Keratinocyte (primary cell): ENCODE measurements around the gene PMF1. TPM values are rescaled to one million over a fixed set of nuclear protein-coding genes. Genes with fewer than 3 reads are reported as not detected.

Source experiments
- DNase-seq: peaks from one replicate; pipeline ENCODE4 v3.0.0-alpha.2; 2011; ENCODE audit warnings: low read depth, missing footprints, low spot score
- FAIRE-seq: peaks from 2 replicates; lab custom pipeline; 2011; peaks lifted over from hg19 to GRCh38; lab: Jason Lieb, UNC
- H2AFZ ChIP-seq: 2 replicates; pipeline ENCODE4 v1.6.0; 2012; ENCODE audit warnings: low read length, control low read depth, inconsistent platforms; ENCODE audit not compliant: control insufficient read depth
- H3K27ac ChIP-seq: 2 replicates; pipeline ENCODE4 v1.5.1; 2011; ENCODE audit warnings: low read length; ENCODE audit not compliant: control insufficient read depth, insufficient read depth
- H3K27me3 ChIP-seq: 3 replicates; pipeline ENCODE4 v1.6.0; 2011; ENCODE audit warnings: low read length; ENCODE audit not compliant: control insufficient read depth, insufficient read depth; ENCODE audit errors: extremely low read depth
- H3K36me3 ChIP-seq, 2 experiments: 2 replicates in 1 of 2; 3 replicates in 1 of 2; pipeline ENCODE4 v1.5.1; 2011; ENCODE audit warnings: low read length in 2 of 2, mild to moderate bottlenecking in 1 of 2; ENCODE audit not compliant: control insufficient read depth in 2 of 2, insufficient read depth in 2 of 2; ENCODE audit errors: extremely low read depth in 1 of 2
- H3K4me1 ChIP-seq: 3 replicates; pipeline ENCODE4 v1.5.1; 2011; ENCODE audit warnings: low read length; ENCODE audit not compliant: control insufficient read depth, insufficient read depth; ENCODE audit errors: extremely low read depth
- H3K4me2 ChIP-seq: 3 replicates; pipeline ENCODE4 v1.6.0; 2011; ENCODE audit warnings: low read depth, low read length; ENCODE audit not compliant: control insufficient read depth, insufficient read depth; ENCODE audit errors: extremely low read depth
- H3K4me3 ChIP-seq, 3 experiments: fragments of 200-600 bp in 1 of 3; sonication (generic) in 1 of 3; 2 replicates in 2 of 3; 3 replicates in 1 of 3; pipeline ENCODE4 v1.5.1; 2011 to 2016; ENCODE audit warnings: low read length in 3 of 3, mild to moderate bottlenecking in 3 of 3, control low read depth in 2 of 3, inconsistent platforms in 1 of 3, low read depth in 1 of 3, mixed read lengths in 1 of 3, mixed run types in 1 of 3, moderate library complexity in 1 of 3; ENCODE audit not compliant: control insufficient read depth in 2 of 3, insufficient read depth in 2 of 3; ENCODE audit errors: extremely low read depth in 1 of 3
- H3K79me2 ChIP-seq: 2 replicates; pipeline ENCODE4 v1.6.0; 2012; ENCODE audit warnings: low read length; ENCODE audit not compliant: control insufficient read depth, insufficient read depth
- H3K9ac ChIP-seq: 3 replicates; pipeline ENCODE4 v1.6.0; 2011; ENCODE audit warnings: low read length; ENCODE audit not compliant: control insufficient read depth, insufficient read depth; ENCODE audit errors: extremely low read depth
- H3K9me1 ChIP-seq: 3 replicates; pipeline ENCODE4 v1.6.0; 2011; ENCODE audit warnings: low read length; ENCODE audit not compliant: control insufficient read depth, insufficient read depth; ENCODE audit errors: extremely low read depth
- H3K9me3 ChIP-seq: 2 replicates; pipeline ENCODE4 v1.5.1; 2012; ENCODE audit warnings: low read depth, low read length; ENCODE audit not compliant: control insufficient read depth
- H4K20me1 ChIP-seq: 3 replicates; pipeline ENCODE4 v1.6.0; 2011; ENCODE audit warnings: low read length; ENCODE audit not compliant: control insufficient read depth, insufficient read depth; ENCODE audit errors: extremely low read depth
- CTCF ChIP-seq, 3 experiments: IDR thresholded peaks in 1 of 3; conservative IDR thresholded peaks in 1 of 3; optimal IDR thresholded peaks in 1 of 3; 2 replicates in 2 of 3; 3 replicates in 1 of 3; pipeline versions ENCODE3 to v1.5.1; 2011; ENCODE audit warnings: low read length in 3 of 3, mild to moderate bottlenecking in 3 of 3, moderate library complexity in 2 of 3, control low read depth in 1 of 3, inconsistent platforms in 1 of 3; ENCODE audit not compliant: insufficient read depth in 2 of 3; ENCODE audit errors: extremely low read depth in 1 of 3
- EZH2 ChIP-seq: IDR thresholded peaks from one replicate; pipeline ENCODE4 v1.6.1; 2012; ENCODE audit warnings: inconsistent platforms, mild to moderate bottlenecking, low read length, moderate library complexity
- dilution Hi-C: fragments of 300-500 bp; cut with MboI; formaldehyde crosslinking; loops from one replicate; pipeline ENCODE4 v1.7.0; 2020; ENCODE audit warnings: low sequenced_read_pairs; ENCODE audit not compliant: extremely low pct_ligation_motif_present
- polyA plus RNA-seq, 5 experiments: library from polyadenylated mRNA; depleted of rRNA in 3 of 5; stranded (reverse) in 3 of 5; stranded (forward) in 1 of 5; unstranded in 1 of 5; fragments of >200 nt; gene quantifications; 1 replicate in 1 of 5; 2 replicates in 3 of 5; 3 replicates in 1 of 5; pipeline versions ENCODE4 v1.2.1 to v1.2.3, GENCODE V29; 2011 to 2012; ENCODE audit warnings: missing spikeins in 2 of 5, low read depth in 1 of 5, low replicate concordance in 1 of 5

Gene PMF1
- polyA plus RNA-seq, 1 donor (not counting 4 experiments of a cell fraction or from before 2014, with no cell fraction given), result 41.0 TPM

GRCh38 chr1:156193488-156194299, 19.1 kb upstream of the PMF1 start, which contains the start of gene SLC25A44:
Gene SLC25A44, plus strand, starts transcription at chr1:156194104. Its CDS starts 5,744 bp downstream, at chr1:156199848.
- Histone ChIP-seq H4K20me1 (no peaks in the 10 kb centered on the region), H3K27ac (peak within 1 kb of the TSS; percentile 83), H3K79me2 (peaks cover 43% of the 10 kb centered on the region), H3K9me3 (no peaks in the 10 kb centered on the region), H3K9ac (peak within 1 kb of the TSS; percentile 87), H3K36me3 (peaks cover 2 to 8% of the 10 kb centered on the region in 2 experiments), H3K9me1 (no peaks in the 10 kb centered on the region), H3K27me3 (no peaks in the 10 kb centered on the region), H3K4me1 (peaks cover 8% of the 10 kb centered on the region), H3K4me2 (peak within 1 kb of the TSS; percentile 93), H3K4me3 (peak within 1 kb of the TSS; percentile 62 to 86 (median 84)), H2AFZ (peak within 1 kb of the TSS; percentile 64)
- dilution Hi-C loops, result no loop called here
- FAIRE-seq (peak; percentile 92), DNase-seq (peak; percentile 96)
- no peak for TF ChIP-seq EZH2
- peak; percentile 27 to 54 (median 47) for TF ChIP-seq CTCF (optimal IDR thresholded peaks at IDR 0.05 in 1 of 3, IDR thresholded peaks at IDR 0.05 in 1 of 3, conservative IDR thresholded peaks at IDR 0.05 in 1 of 3; ENCODE audit: extremely low read depth in 1 of 3, insufficient read depth in 2 of 3, low read length in 3 of 3)

- TF ChIP-seq CTCF (optimal IDR thresholded peaks at IDR 0.05 in 1 of 3, IDR thresholded peaks at IDR 0.05 in 1 of 3, conservative IDR thresholded peaks at IDR 0.05 in 1 of 3; ENCODE audit: extremely low read depth in 1 of 3, insufficient read depth in 2 of 3, low read length in 3 of 3) (no peak), EZH2 (no peak)
- Histone ChIP-seq H3K9me3 (no peaks in the 10 kb centered on the region), H2AFZ (peak overlapping the region; percentile 46), H3K36me3 (peaks cover 5 to 8% of the 10 kb centered on the region in 2 experiments), H3K9ac (peak overlapping the region; percentile 87), H3K4me1 (peaks cover 8% of the 10 kb centered on the region), H3K27ac (peak overlapping the region; percentile 83), H3K4me3 (peak overlapping the region; percentile 62 to 86 (median 84)), H4K20me1 (no peaks in the 10 kb centered on the region), H3K79me2 (peaks cover 48% of the 10 kb centered on the region), H3K9me1 (no peaks in the 10 kb centered on the region), H3K4me2 (peak overlapping the region; percentile 93), H3K27me3 (no peaks in the 10 kb centered on the region)
- dilution Hi-C loops, result no loop called here
- DNase-seq (no peak), FAIRE-seq (no peak)
Observed at GRCh38 chr1:156194300-156194652, 18.5 kb upstream of the PMF1 start.
